Naive thymus-derived CD4-positive, alpha-beta T cell (primary cell): ENCODE results near the gene MED17. TPM values are rescaled to one million over a fixed set of nuclear protein-coding genes. Genes with fewer than 3 reads are reported as not detected.

Source experiments
- ATAC-seq: fragments of 150-1000 bp; cut with Tn5 transposase; 2 replicates; pipeline ENCODE4 v1.10.0; 2021; ENCODE audit warnings: mild to moderate bottlenecking, moderate library complexity
- CTCF ChIA-PET: fragments of 350-600 bp; sonication (Branson Sonifier 250); formaldehyde crosslinking; loops from one replicate; lab custom pipeline; 2021; ENCODE audit warnings: antibody characterized with exemption; lab: Charles Lee
- POLR2A ChIA-PET: fragments of 350-600 bp; sonication (Branson Sonifier 250); formaldehyde crosslinking; loops from one replicate; lab custom pipeline; 2021; ENCODE audit warnings: antibody characterized with exemption, inconsistent platforms; lab: Charles Lee
- DNase-seq, 9 donors: peaks; one replicate each; pipeline versions ENCODE4 v3.0.0 to v3.0.0-alpha.2; 2020 to 2022; ENCODE audit warnings: mixed read lengths in 1 of 9
- H3K27ac ChIP-seq: one replicate; pipeline ENCODE4 v1.7.0; 2013; ENCODE audit warnings: mild to moderate bottlenecking, low read depth, low read length, moderate library complexity
- H3K27me3 ChIP-seq, 2 donors: one replicate each; pipeline ENCODE4 v1.7.0; 2013; ENCODE audit warnings: low read length in 2 of 2, mild to moderate bottlenecking in 2 of 2, moderate library complexity in 2 of 2; ENCODE audit not compliant: control insufficient read depth in 2 of 2, insufficient read depth in 2 of 2
- H3K36me3 ChIP-seq, 3 experiments: 1 replicate in 2 of 3; 2 replicates in 1 of 3; pipeline ENCODE4 v1.7.0; 2013; ENCODE audit warnings: low read length in 3 of 3, mild to moderate bottlenecking in 3 of 3, moderate library complexity in 1 of 3; ENCODE audit not compliant: insufficient read depth in 3 of 3, control insufficient read depth in 2 of 3
- H3K4me1 ChIP-seq, 2 donors: one replicate each; pipeline ENCODE4 v1.7.0; 2013; ENCODE audit warnings: low read length in 2 of 2, mild to moderate bottlenecking in 2 of 2, moderate library complexity in 1 of 2; ENCODE audit not compliant: control insufficient read depth in 2 of 2, insufficient read depth in 2 of 2
- H3K4me3 ChIP-seq: 2 replicates; pipeline ENCODE4 v1.7.0; 2013; ENCODE audit warnings: mild to moderate bottlenecking, low read length
- H3K9me3 ChIP-seq, 3 experiments: 1 replicate in 2 of 3; 2 replicates in 1 of 3; pipeline ENCODE4 v1.7.0; 2013; ENCODE audit warnings: low read length in 3 of 3; ENCODE audit not compliant: control insufficient read depth in 2 of 3
- H3K27ac Mint-ChIP-seq, 9 donors: one replicate each; pipeline ENCODE4 v1.8.0; 2020 to 2022; ENCODE audit warnings: mixed read lengths in 9 of 9, mild to moderate bottlenecking in 8 of 9, moderate library complexity in 5 of 9, inconsistent platforms in 2 of 9
- H3K27me3 Mint-ChIP-seq, 5 donors: one replicate each; pipeline ENCODE4 v1.8.0; 2021 to 2022; ENCODE audit warnings: mixed read lengths in 5 of 5, mild to moderate bottlenecking in 1 of 5
- H3K36me3 Mint-ChIP-seq, 5 donors: one replicate each; pipeline ENCODE4 v1.8.0; 2020 to 2022; ENCODE audit warnings: mixed read lengths in 5 of 5, mild to moderate bottlenecking in 3 of 5, inconsistent platforms in 1 of 5
- H3K4me1 Mint-ChIP-seq, 7 donors: one replicate each; pipeline ENCODE4 v1.8.0; 2020 to 2022; ENCODE audit warnings: mixed read lengths in 7 of 7, mild to moderate bottlenecking in 3 of 7, inconsistent platforms in 1 of 7
- H3K4me3 Mint-ChIP-seq, 10 donors: one replicate each; pipeline ENCODE4 v1.8.0; 2020 to 2022; ENCODE audit warnings: mild to moderate bottlenecking in 10 of 10, mixed read lengths in 10 of 10, moderate library complexity in 6 of 10, inconsistent platforms in 2 of 10
- H3K9me3 Mint-ChIP-seq, 11 donors: one replicate each; pipeline ENCODE4 v1.8.0; 2020 to 2022; ENCODE audit warnings: mixed read lengths in 11 of 11, mild to moderate bottlenecking in 4 of 11, inconsistent platforms in 1 of 11, moderate library complexity in 1 of 11
- intact Hi-C, 2 donors: fragments of 100-400 bp; cut with micrococcal nuclease; formaldehyde crosslinking; loops; one replicate each; pipeline ENCODE4 v1.15.1; 2023
- polyA plus RNA-seq, 2 donors: library from polyadenylated mRNA; unstranded; fragments of 300-500 nt; fragmentation: Illumina TruSeq; gene quantifications; one replicate each; pipeline ENCODE4 v1.2.3, GENCODE V29; 2021
- total RNA-seq, 6 experiments: library from RNA in 5 of 6; stranded (reverse) in 5 of 6; gene quantifications; 1 replicate in 5 of 6; 2 replicates in 1 of 6; pipeline ENCODE4 v1.2.3 and lab custom pipeline; 2021 to 2026

The MED17 gene
- total and polyA plus RNA-seq, 7 experiments from 2014 or later, result 17.3 to 75.9 (median 64.2) TPM

DNA sequence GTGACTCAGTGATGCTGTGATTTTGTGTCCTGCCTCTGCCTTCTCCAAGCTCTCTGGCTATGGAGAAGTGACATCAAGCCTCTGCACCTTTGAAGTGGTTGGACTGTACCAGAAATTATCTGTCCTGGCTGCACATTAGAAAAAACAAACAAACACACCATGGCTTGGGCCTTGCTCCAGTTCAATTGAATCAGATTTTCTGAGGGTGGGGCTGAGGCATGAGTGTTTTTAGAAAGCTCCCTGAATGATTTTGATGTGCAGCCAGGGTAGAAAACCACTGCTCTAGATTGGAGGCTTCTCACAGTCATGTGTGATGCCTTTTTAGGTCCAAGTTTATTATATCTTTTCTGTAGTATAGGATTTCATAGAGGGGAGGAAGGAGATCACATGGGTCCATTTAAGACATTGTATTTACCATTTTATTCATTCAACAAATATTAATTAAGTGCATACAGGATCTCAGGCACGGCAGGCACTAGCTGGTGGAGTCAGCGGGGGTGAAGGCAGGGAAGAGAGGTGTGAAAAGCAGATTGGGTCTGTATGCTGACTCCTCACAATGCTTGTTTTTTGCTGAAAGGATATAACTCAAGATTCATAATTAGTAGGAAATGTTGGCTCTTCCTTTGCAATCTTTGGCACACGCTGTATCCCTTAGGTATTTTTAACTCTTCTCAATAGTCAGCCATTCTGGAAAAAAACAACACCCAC is 73.5 kb downstream of the MED17 start:
- DNase-seq (no peak), ATAC-seq (no peak)
- H3K27me3 ChIP-seq, result no peaks in the 10 kb centered on the region
- intact Hi-C loops, result no loop called here
- no peaks in the 10 kb centered on the region for H3K36me3 ChIP-seq
- no peak overlapping the region for H3K27ac ChIP-seq
- H3K27ac Mint-ChIP-seq, result no peak overlapping the region
- H3K4me3 ChIP-seq, result no peak overlapping the region
- H3K4me3 Mint-ChIP-seq, result no peak overlapping the region
- H3K4me1 Mint-ChIP-seq, result no peaks in the 10 kb centered on the region
- no peaks in the 10 kb centered on the region for H3K4me1 ChIP-seq
- H3K27me3 Mint-ChIP-seq, result peaks cover 0 to 21% (median 3%) of the 10 kb centered on the region in 5 donors
- H3K9me3 ChIP-seq, result no peaks in the 10 kb centered on the region
- peaks cover 0 to 6% (median 0%) of the 10 kb centered on the region in 11 donors for H3K9me3 Mint-ChIP-seq
- ChIA-PET CTCF (no interaction called here), POLR2A (no interaction called here)
- no peaks in the 10 kb centered on the region for H3K36me3 Mint-ChIP-seq

- no peak for DNase-seq
- Mint-ChIP-seq H3K27me3 (peaks cover 0 to 15% (median 0%) of the 10 kb centered on the region in 5 donors), H3K9me3 (peaks cover 0 to 3% (median 0%) of the 10 kb centered on the region in 11 donors), H3K4me1 (no peaks in the 10 kb centered on the region), H3K27ac (no peak overlapping the region), H3K36me3 (no peaks in the 10 kb centered on the region), H3K4me3 (no peak overlapping the region)
- intact Hi-C loops, result no loop called here
- Histone ChIP-seq H3K27ac (no peak overlapping the region), H3K4me1 (no peaks in the 10 kb centered on the region), H3K9me3 (no peaks in the 10 kb centered on the region), H3K4me3 (no peak overlapping the region), H3K36me3 (no peaks in the 10 kb centered on the region), H3K27me3 (no peaks in the 10 kb centered on the region)
- ChIA-PET CTCF (no interaction called here), POLR2A (no interaction called here)
- ATAC-seq, result no peak
Measured at GRCh38 chr11:93858121-93858775, 74.2 kb downstream of the MED17 start.

- Histone ChIP-seq H3K27me3 (no peaks in the 10 kb centered on the region), H3K9me3 (no peaks in the 10 kb centered on the region), H3K36me3 (no peaks in the 10 kb centered on the region), H3K4me1 (no peaks in the 10 kb centered on the region), H3K27ac (no peak overlapping the region), H3K4me3 (no peak overlapping the region)
- Mint-ChIP-seq H3K36me3 (no peaks in the 10 kb centered on the region), H3K4me3 (no peak overlapping the region), H3K9me3 (no peaks in the 10 kb centered on the region), H3K27ac (no peak overlapping the region), H3K4me1 (no peaks in the 10 kb centered on the region), H3K27me3 (peaks cover 0 to 8% (median 0%) of the 10 kb centered on the region in 5 donors)
- intact Hi-C loops, result no loop called here
- no peak for ATAC-seq
- ChIA-PET CTCF (no interaction called here), POLR2A (no interaction called here)
- DNase-seq, result no peak
Measured at GRCh38 chr11:93861808-93862207, 77.7 kb downstream of the MED17 start.

Other genes with a start within 250 kb of the MED17 start
- 10 to 100 TPM in 2 of 5 experiments, 1 to 10 TPM in 3; 2.9 to 34.7 (median 5.9) TPM for gene SMCO4, start 240.9 kb upstream of the MED17 start, total RNA-seq
- 1 to 10 TPM in 1 of 2 donors, under 1 TPM in 1; 0.97 to 3.9 TPM for gene SMCO4, start 240.9 kb upstream of the MED17 start, polyA plus RNA-seq
- gene CEP295, start 122.6 kb upstream of the MED17 start, total RNA-seq, result 10 to 100 TPM; 11.9 to 25.0 (median 14.5) TPM
- gene CEP295, start 122.6 kb upstream of the MED17 start, polyA plus RNA-seq, result 1 to 10 TPM; 1.3 to 3.1 TPM
- 100 to 1,000 TPM; 116 to 197 (median 183) TPM for gene TAF1D, start 42.8 kb upstream of the MED17 start, total RNA-seq
- gene TAF1D, start 42.8 kb upstream of the MED17 start, polyA plus RNA-seq, result 10 to 100 TPM; 21.2 to 28.3 TPM
- gene C11orf54, start 42.6 kb upstream of the MED17 start, total RNA-seq, result 10 to 100 TPM; 16.4 to 42.5 (median 27.2) TPM
- gene C11orf54, start 42.6 kb upstream of the MED17 start, polyA plus RNA-seq, result 10 to 100 TPM; 13.6 to 22.2 TPM
- not detected for gene VSTM5, start 66.3 kb downstream of the MED17 start, total RNA-seq
- not detected for gene VSTM5, start 66.3 kb downstream of the MED17 start, polyA plus RNA-seq
- gene HEPHL1, start 237.1 kb downstream of the MED17 start, total RNA-seq, result not detected
- not detected for gene HEPHL1, start 237.1 kb downstream of the MED17 start, polyA plus RNA-seq